ENCODE results near the gene NUP153.
"Not testable (repeated sequence)": the region's sequence is repeated elsewhere in the genome, so short reads cannot be mapped to it uniquely, and the experiment has no call there.

NUP153 gene

GRCh38 chr6:17601386-17601703 is 105.4 kb downstream of the NUP153 start:
- DNase-seq (ENCODE audit: low spot score), result no peak

- DNase-seq (ENCODE audit: low spot score), result peak; percentile 69
Observed at GRCh38 chr6:17600527-17601385, 106.0 kb downstream of the NUP153 start.

- peak; percentile 95 for DNase-seq (ENCODE audit: low spot score)
Observed at GRCh38 chr6:17599877-17600526, 106.7 kb downstream of the NUP153 start, which contains the start of gene FAM8A1. TSS of gene FAM8A1 (plus strand) at chr6:17600302. CDS start at chr6:17600410, 108 bp downstream.

GRCh38 chr6:17596085-17596484 is 110.6 kb downstream of the NUP153 start:
- DNase-seq (ENCODE audit: low spot score), result no peak

- DNase-seq (ENCODE audit: low spot score), result no peak
Observed at GRCh38 chr6:17593246-17593645, 113.5 kb downstream of the NUP153 start.

- DNase-seq (ENCODE audit: low spot score), result no peak
Observed at GRCh38 chr6:17591287-17591686, 115.4 kb downstream of the NUP153 start.

- no peak for DNase-seq (ENCODE audit: low spot score)
Observed at GRCh38 chr6:17589406-17590096, 117.2 kb downstream of the NUP153 start.

GRCh38 chr6:17588011-17588410 is 118.7 kb downstream of the NUP153 start:
- no peak for DNase-seq (ENCODE audit: low spot score)

GRCh38 chr6:17586623-17587022 is 120.1 kb downstream of the NUP153 start:
- not testable (repeated sequence) for DNase-seq (ENCODE audit: low spot score)

GRCh38 chr6:17585766-17586490 is 120.8 kb downstream of the NUP153 start:
- DNase-seq (ENCODE audit: low spot score), result no peak

GRCh38 chr6:17584241-17584803 is 122.4 kb downstream of the NUP153 start:
- DNase-seq (ENCODE audit: low spot score), result no peak

GRCh38 chr6:17583811-17584210 is 122.9 kb downstream of the NUP153 start:
- no peak for DNase-seq (ENCODE audit: low spot score)

GRCh38 chr6:17581282-17581681 is 125.4 kb downstream of the NUP153 start:
- not testable (repeated sequence) for DNase-seq (ENCODE audit: low spot score)

GRCh38 chr6:17580518-17581048 is 126.1 kb downstream of the NUP153 start:
- DNase-seq (ENCODE audit: low spot score), result no peak

- DNase-seq (ENCODE audit: low spot score), result no peak
Observed at GRCh38 chr6:17577059-17577458, 129.7 kb downstream of the NUP153 start.

- no peak for DNase-seq (ENCODE audit: low spot score)
Observed at GRCh38 chr6:17574866-17575560, 131.7 kb downstream of the NUP153 start.

- DNase-seq (ENCODE audit: low spot score), result no peak
Observed at GRCh38 chr6:17565399-17565798, 141.3 kb downstream of the NUP153 start.

All from ecto neural progenitor cell (in vitro differentiated cells).